ENCODE results near the gene BCAS1.
"Not testable (repeated sequence)": the region's sequence is repeated elsewhere in the genome, so short reads cannot be mapped to it uniquely, and the experiment has no call there.

Gene BCAS1

GRCh38 chr20:53942973-53943372, 127.4 kb downstream of the BCAS1 start:
- DNase-seq (ENCODE audit: low read depth in 2 of 2), result no peak

GRCh38 chr20:53942472-53942816, 128.0 kb downstream of the BCAS1 start:
- no peak for DNase-seq (ENCODE audit: low read depth in 2 of 2)

- no peak for DNase-seq (ENCODE audit: low read depth in 2 of 2)
Observed at GRCh38 chr20:53941680-53942471, 128.5 kb downstream of the BCAS1 start.

- no peak for DNase-seq (ENCODE audit: low read depth in 2 of 2)
Observed at GRCh38 chr20:53940907-53941545, 129.4 kb downstream of the BCAS1 start.

DNA sequence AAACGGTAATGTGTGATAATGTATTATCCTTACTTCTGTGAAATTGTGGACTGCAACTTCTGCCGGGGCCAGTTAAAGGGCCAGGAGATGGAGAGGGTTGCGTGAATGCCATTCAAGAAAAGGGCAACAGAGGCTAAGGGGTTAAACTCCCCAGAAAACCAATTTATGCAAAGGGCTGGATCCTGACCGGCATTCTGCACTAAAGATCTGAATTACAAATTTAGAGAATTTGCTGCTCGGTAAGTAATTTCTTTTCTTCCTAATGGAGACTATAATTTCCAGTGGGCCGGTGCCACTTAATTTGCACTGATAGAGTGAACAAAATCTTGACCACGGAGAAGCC, 130.1 kb downstream of the BCAS1 start:
- no peak for DNase-seq (ENCODE audit: low read depth in 2 of 2)

- DNase-seq (ENCODE audit: low read depth in 2 of 2), result peak; percentile 64 to 68
Observed at GRCh38 chr20:53939572-53940359, 130.6 kb downstream of the BCAS1 start.

- DNase-seq (ENCODE audit: low read depth in 2 of 2), result no peak
Observed at GRCh38 chr20:53939190-53939571, 131.2 kb downstream of the BCAS1 start.

GRCh38 chr20:53938739-53939138, 131.7 kb downstream of the BCAS1 start:
- DNase-seq (ENCODE audit: low read depth in 2 of 2), result no peak

DNA sequence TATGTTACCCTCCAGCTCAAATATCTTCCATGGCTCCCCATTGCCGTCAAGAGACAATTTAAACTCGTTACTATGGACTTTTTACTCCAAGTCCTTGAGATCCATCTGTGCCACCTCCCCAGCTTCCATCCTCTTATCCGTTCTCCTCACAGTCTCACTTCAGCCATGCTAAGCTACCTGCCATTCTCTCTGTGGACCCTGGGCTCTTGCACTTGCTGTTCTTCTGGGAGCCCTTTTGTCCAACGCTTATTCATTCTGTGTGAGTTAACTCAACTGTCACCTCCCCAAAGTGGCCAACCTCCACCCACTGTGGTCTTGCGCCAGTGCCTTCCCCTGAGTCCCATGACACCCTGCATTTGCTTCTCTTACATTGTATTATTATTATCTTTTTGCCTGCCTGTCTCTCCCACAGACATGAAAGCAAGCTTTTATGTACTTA, 132.4 kb downstream of the BCAS1 start:
- DNase-seq (ENCODE audit: low read depth in 2 of 2), result no peak

DNA sequence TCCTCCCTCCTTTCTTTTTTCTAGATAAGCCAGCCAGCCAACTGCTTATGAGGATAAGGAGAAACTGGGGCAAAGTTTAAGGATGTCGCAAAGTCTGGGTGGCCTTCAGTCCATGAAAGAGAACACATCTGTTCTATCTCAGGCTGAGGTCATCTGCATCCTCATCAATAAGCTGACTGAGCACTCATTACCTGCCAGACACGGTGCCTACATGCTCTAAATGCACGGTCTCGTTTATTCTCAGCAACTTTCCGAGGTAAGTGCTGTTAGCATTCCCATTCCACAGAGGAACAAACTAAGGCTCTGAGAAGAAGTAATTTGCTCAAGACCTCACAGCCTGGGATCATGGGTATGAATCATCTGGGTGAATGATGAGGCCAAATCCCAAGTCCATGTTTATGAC, 133.1 kb downstream of the BCAS1 start:
- no peak for DNase-seq (ENCODE audit: low read depth in 2 of 2)

DNA sequence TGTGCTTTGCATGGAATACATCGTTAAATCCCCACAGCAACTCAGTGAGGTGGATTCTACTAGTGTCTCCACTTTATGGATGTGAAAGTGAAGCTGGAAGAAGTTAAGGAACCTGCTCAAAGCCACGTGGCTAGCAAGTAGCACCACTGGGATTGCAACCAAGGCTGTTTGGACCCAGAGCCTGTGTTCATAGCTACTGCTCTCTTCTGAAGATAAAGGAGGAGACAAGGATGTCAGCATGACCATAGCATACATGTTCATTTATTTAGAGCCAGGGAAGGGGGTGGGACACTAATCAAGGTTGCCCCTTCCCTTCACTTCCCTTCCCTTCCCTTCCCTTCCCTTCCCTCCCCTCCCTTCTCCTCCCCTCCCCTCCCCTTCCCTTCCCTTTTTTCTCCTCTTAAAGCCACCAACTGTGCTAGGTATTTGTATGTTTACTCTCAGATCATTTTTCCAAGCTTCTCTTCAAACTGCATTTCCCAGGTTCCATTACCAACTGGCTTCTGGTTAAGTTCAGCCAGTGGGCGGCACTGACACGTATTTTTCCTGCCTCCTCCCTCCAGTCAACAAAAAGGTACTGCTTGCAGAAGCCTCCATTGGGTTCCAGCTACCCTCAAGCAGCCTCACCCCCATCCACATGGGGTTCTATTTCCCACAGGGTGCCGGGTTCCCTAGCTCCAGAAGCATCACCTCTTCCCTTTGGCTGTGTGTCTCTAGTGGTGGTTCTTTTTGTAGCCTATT, 134.9 kb downstream of the BCAS1 start:
- DNase-seq (ENCODE audit: low read depth in 2 of 2), result no peak

GRCh38 chr20:53934421-53935343, 135.7 kb downstream of the BCAS1 start:
- DNase-seq (ENCODE audit: low read depth in 2 of 2), result no peak

GRCh38 chr20:53933232-53933846, 137.1 kb downstream of the BCAS1 start:
- DNase-seq (ENCODE audit: low read depth in 2 of 2), result no peak

DNA sequence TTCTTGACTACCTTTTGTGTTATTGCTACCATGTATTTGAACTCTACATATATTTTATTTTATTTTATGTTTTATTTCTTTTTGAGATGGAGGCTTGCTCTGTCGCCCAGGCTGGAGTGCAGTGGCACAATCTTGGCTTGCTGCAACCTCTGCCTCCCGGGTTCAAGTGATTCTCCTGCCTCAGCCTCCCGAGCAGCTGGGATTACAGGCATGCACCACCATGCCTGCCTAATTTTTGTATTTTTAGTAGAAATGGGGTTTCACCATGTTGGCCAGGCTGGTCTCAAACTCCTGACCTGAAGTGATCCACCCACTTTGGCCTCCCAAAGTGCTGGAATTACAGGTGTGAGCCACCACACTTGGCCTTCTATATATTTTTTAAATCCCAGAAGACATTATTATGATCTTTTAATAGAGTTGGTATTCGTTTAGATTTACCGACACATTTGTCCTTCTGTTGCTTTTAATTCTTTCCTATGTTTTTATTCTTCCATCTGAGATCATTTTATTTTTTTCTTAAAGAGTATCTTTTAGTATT, 137.7 kb downstream of the BCAS1 start:
- not testable (repeated sequence) for DNase-seq (ENCODE audit: low read depth in 2 of 2)

- DNase-seq (ENCODE audit: low read depth in 2 of 2), result no peak
Observed at GRCh38 chr20:53931597-53931996, 138.8 kb downstream of the BCAS1 start.

GRCh38 chr20:53930651-53931504, 139.5 kb downstream of the BCAS1 start:
- DNase-seq (ENCODE audit: low read depth in 2 of 2), result no peak

DNA sequence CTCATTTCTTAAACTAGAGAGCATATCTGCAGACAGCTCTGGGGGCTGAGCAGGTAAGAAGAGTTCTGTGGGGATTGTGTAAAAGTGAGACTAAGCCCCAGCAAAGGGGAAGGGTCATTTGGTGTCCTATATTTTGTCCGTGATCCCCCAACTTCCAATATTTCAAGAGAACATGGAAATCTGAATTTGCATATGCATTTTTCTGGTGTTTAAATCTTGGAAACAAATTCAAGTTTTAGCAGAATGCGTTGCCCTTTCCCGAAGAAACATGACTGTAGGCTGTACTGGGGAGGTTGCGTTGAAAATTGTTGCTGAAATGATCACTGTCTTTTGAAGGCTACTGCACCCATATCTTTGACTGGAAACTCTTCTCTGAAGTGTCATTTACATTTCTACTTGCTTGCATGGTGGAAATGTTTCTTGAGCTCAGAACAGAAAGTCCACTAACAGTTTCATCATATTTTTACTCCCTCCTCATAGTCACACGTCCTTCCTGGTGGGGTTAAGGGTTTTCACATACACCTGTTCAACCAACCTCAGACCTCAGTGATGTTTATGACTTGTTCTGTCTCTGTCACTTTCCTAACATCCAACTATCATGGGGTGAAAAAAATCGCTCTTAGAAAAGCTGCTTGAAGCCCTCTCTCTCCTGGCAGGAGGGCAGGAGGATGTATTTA, 140.3 kb downstream of the BCAS1 start:
- no peak for DNase-seq (ENCODE audit: low read depth in 2 of 2)

DNA sequence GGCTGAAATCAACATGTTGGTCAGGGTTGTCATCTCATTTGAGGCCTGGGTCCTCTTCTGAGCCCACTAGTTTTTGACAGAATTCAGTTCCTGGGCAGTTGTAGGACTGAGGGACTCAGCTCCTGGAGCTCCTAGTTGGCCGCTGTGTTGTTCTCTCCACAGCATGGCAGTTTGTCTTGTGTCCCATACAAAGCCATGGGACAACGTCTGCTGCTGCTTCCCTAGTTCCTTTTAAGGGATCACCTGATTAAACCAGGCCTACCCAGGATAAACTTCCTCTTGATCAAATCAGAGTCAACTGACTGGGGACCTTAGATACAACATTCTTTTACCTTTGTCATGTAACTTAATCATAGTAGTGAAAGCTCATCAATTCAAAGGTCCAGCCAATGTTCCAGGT, 141.0 kb downstream of the BCAS1 start:
- no peak for DNase-seq (ENCODE audit: low read depth in 2 of 2)

- DNase-seq (ENCODE audit: low read depth in 2 of 2), result no peak
Observed at GRCh38 chr20:53927990-53928389, 142.4 kb downstream of the BCAS1 start.
